GM19455 (cell line): ENCODE measurements around the gene OR11A1.

Experiments
- ATAC-seq: cut with Tn5 transposase; IDR thresholded peaks from one replicate; pipeline ENCODE4 v1.9.1; 2021; ENCODE audit not compliant: unreplicated experiment

The OR11A1 gene

DNA sequence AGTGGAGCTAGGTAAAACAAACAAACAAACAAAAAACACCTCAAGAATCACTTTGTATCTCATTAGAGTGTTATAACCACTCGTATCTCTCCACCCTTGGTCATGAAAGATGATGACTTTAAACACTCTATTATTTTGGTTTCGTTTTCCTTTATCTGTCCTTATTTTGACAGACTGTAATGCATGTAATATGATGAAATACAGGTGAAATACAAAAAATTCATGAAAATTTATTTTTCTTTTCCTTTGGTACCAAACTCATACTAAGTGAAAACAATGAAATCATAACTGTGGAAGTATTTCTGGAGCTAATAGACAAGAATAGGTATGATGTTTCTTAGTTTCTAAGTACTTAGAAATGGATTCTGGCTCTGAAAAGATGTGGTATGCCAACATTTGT lies 57.3 kb downstream of the OR11A1 start:
- ATAC-seq = no peak

DNA sequence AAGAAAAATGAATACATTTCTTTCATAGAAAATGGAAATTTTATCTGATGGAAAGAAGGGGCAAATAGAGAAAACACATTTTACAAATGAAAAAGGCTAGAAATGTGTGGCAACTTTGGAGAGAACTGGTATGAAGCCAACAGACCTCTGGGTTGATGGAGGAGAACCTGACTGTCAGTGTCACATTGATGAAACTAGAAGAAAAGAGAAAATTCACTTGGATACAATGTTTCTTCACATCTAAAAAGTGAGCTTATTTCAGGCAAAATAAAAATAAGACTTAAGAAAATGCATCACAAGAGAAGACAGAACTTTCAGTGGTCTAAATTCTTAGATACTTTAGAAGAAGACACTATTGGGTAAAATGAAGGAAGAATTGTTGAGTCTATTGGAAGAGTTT lies 61.5 kb downstream of the OR11A1 start, which contains the start of gene OR12D2:
OR12D2 (plus strand) TSS at position 301 of the 400 bp plus-strand sequence. CDS start 1,069 bp downstream, outside the sequence.
- no peak for ATAC-seq

DNA sequence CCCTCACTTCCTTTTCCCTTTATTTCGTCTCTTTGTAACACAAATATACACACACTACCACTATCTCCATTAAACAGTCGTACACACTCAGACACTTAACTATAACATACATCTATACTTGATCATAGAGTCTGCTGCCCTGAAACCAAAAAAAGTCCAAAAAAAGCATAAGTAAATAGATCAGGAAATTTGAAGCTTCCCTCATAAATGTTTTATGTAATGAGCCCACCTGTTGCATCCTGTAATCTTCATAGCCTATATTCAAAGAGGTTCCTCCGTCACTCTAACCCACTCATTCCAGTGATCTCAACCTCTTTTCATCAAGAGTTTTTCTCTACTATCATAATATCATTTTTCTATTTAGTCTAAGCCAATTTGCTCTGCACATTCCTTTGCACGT lies 68.3 kb downstream of the OR11A1 start:
- no peak for ATAC-seq

DNA sequence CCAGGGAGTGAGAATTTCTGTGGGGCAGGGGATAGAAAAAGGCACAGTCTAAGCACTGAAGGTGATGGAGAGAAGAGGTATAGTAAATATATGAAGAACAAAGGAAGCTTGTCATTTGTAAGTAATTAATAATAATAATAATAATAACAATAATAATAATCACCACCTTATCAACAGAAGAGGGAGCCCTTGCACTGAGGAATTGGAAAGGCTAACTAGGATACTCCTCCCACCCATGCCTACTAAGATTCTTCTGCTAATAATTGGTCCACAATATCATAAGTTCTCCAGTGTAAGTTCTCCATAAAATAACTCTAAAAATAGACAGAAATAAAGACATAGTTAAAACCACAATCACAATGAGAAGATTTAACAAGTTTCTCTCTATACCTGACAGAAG lies 80.9 kb downstream of the OR11A1 start:
- no peak for ATAC-seq
